HG02885 (cell line): ENCODE measurements around the gene TBCD.
"Not testable (repeated sequence)": the region's sequence is repeated elsewhere in the genome, so short reads cannot be mapped to it uniquely, and the experiment has no call there.

Source experiments
- ATAC-seq: cut with Tn5 transposase; IDR thresholded peaks from one replicate; pipeline ENCODE4 v1.9.1; 2021; ENCODE audit warnings: mild to moderate bottlenecking; ENCODE audit not compliant: unreplicated experiment, poor library complexity

TBCD gene

DNA sequence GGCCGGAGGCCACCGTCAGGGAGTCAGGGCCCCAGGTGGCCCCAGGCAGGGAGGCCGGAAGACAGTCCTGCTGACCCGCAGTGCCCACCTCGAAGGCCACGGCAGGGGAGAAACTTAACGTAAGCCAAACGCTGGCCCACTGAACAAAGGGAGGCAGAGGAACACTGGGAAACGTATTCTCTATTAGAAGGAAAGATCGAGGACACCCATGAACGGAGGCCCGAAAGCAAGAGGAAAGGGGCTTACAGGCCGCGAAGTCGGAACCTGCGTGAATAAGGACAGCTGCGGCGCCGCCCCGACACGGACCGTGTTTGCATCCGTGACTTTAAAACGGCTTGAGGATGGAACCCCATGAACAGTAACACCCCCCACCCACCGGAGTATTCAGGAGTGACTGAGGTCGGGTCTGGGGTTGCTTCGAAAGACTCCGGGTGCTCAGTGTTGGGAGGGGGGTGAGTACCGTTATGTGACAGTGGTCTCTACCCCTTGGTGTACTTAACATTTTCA lies 225.2 kb downstream of the TBCD start:
- ATAC-seq: no peak

DNA sequence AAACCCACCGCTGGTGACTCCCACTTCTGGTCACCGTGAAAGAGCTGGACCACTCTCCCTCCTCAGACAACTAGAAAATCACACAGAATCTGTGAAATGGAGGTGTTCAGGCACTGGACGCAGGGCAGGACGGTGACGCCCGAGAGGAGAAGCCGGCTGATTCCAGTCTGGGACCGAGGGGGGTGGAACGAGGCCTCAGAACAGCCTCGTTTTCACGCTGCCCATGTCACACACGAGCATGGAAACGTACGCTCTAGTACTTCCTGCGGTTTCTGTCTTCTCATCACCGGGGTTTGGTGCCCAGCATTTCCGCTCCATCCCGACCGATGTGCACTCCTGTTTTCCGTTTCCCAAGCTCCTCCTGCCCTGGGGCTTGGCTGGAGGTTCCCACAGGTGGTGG lies 225.7 kb downstream of the TBCD start:
- no peak for ATAC-seq

DNA sequence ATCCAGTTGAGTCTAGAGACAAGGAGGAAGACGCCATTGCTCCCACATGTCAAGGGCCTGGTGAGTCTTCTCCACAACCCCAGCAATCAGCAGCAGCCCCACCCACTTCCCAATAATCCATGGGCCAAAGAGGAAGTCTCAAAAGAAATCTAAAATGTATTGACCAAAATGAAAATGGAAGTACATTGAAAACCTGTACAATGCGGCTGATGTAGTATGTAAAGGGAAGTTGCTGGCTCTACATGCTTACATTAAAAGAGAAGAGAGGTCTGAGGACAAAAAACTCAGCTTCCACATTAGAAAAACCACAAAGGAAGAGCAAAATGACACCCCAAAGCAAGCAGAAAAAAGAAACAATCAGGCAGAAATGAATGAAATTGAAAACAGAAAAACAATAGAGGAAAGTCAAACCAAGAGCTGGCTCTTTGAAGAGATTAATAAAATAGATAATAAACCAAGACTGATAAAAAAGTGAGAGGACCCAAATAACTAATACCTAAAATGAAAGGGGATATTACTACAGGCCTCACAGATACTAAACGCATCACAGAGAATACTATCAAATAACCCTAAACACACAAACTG lies 227.0 kb downstream of the TBCD start:
- no peak for ATAC-seq

DNA sequence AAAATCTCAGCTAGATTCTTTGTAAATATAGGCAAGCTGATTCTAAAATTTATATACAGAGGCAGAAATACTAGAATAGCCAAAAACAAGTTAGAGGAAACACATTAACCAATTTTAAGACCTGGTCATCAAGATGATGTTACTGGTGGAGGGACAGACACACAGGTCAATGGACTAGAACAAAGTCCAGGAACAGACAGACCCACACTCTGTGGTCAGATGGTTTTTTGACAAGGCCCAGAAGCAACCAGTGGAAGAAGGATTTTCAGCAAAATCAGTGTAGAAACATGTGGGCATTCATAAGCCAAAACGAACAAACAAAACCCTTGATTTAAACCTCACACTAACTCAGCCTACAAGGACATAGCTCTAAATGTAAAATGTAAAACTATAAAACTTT lies 227.9 kb downstream of the TBCD start:
- no peak for ATAC-seq

DNA sequence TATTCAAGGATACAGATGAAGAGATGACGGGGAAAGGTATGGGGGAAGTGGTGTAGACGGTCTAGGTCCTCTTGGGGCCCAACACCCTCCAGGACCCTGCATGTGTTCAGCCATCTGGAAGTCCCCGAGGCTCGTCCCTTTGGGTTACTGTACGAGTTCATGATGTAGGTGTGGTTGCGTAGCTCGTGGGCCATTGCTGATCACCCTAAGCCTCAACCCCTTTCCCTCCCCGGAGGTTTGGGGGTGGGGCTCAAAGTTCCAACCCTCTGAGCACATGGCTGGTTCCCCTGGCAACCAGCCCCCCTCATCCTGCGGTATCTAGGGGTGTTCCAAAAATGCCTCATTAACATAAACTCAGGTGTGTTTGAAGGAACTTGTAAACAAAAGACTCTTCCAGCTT lies 228.8 kb downstream of the TBCD start:
- ATAC-seq: no peak

DNA sequence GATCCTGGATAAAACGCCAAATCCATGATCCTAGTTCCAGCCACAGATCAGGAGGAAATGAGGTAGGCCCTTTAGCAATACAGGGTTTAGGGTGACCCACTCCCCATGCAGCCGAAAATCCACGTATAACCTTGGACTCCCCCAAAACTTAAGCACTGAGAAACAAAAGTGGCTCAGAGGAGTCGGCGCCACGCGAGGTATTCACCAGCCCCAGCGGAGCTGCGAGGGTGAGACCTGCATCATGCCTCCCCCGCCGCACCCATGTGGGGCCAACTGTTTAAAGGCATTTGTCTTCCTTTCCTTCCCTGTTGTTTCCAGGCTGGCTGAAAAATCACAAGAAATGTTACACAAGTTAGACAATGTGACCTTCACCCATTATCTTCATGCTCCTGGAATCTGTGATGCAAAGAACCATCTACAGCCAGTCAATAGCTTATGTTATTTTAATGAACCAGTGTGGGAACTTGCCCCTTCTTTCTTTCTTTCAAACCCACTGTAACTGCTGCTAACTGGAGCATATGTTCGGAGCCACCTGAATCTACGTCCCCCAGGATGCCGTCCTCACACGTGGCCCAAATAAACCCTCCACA lies 229.4 kb downstream of the TBCD start:
- no peak for ATAC-seq

DNA sequence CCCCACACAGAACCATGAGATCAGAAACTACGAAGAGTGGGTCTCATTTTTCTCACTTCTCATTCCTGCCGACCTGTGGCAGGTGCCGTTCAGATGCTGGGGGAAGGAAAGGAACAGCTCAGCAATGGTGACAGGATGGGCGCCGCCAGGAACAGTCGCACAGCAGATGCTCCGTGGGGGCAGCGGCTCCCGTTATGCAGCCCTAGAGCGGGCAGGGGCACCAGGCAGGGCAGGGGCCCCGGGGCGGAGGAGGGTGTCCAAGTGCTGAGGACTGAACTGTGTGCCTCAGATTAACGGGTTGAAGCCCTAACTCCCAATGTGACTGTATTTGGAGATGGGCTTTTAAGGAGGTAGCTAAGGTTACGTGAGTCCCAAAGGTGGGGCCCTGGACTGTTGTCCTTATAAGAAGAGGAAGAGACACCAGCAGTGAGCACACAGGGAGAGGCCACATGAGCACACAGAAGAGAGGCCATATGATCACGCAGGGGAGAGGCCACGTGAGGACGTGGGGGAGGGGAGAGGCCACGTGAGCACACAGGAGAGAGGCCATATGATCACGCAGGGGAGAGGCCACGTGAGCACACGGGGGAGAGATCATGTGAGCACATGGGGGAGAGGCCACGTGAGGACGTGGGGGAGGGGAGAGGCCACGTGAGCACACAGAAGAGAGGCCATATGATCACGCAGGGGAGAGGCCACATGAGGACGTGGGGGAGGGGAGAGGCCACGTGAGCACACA lies 231.8 kb downstream of the TBCD start:
- ATAC-seq: no peak

DNA sequence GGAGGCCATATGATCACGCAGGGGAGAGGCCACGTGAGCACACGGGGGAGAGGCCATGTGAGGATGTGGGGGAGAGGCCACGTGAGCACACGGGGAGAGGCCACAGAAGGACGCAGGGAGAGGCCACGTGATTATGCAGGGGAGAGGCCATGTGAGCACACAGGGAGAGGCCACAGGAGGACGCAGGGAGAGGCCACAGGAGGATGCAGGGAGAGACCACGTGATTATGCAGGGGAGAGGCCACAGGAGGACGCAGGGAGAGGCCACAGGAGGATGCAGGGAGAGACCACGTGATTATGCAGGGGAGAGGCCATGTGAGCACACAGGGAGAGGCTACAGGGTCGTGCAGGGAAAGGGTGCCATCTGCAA lies 232.4 kb downstream of the TBCD start:
- ATAC-seq: not testable (repeated sequence)

DNA sequence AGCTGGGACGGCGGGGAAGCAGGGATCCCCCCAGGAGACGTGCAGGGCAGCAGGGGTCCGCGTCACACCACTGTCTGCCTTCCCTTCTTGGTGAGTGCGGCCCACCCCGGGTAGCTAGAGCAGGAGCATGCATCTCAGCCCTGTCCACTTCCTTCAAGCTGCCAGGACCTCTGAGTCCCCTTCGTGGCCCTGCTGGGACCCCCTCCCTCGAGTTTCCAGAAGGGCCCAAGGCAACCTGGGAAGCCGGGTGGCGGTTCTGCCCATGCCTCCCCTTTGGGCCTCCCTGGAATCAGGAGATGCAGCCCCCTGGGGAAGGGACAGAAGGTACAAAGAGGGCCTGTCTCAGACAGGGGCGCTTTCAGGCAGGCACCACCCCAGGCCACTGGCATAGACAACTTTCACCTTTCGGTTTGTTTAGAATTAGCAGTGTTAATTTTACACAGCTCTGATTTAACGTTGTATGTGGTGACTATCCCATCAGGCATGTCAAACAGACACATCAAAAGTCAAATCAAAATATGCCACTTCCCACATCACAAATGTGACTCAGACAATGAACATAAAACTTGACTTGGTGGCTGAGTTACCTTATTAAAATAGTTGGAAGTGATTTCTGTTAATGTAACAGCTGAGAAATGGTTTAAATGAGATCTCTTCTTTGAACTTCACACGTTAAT lies 233.0 kb downstream of the TBCD start:
- no peak for ATAC-seq

DNA sequence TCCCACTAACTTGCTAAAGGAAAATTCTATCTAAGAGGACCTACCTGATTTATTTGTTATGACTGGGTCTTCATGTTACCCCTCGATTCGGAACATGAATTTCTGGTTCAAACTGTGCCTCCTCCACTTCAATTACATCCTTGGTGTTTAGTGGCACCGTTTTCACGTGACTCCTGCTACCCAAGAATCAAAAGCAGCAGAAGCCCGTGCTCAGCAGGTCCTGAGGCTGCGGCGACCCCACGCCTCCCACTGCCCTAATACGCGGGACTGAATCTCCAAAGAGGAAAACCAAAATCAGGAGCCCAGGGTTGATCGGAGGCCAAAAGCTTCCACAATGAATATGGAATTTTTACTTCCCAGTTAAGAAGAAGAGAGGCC lies 233.6 kb downstream of the TBCD start:
- no peak for ATAC-seq

DNA sequence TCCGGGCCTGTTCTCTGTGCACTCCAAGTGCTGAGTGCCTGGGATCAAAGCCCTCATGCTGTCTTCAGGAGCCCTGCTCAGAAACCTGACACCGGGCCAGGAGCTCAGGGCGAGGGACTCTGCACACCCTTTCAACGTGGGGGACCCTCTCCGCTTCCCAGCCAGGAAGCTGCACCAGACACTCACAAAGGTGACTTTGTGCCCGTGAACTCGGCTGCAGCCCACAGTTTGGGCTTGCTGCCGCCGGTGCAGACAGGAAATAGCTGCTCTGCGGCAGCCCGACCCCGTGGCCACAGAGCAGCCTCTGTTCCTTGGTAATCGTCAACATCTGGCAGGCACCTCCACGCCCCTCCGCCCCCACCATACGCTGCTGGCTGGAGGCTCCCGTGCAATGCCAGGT lies 234.1 kb downstream of the TBCD start:
- no peak for ATAC-seq

DNA sequence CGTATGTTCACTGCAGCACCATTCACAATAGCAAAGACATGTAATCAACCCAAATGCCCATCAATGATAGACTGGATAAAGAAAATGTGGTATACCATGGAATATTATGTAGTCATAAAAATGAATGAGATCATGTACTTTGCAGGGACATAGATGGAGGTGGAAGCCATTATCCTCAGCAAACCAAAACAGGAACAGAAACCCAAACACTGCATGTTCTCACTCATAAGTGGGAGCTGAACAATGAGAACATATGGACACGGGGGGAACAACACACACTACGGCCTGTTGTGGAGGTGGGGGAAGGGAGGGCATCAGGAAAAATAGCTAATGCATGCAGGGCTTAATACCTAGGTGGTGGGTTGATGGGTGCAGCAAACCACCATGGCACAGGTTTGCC lies 237.2 kb downstream of the TBCD start:
- not testable (repeated sequence) for ATAC-seq

DNA sequence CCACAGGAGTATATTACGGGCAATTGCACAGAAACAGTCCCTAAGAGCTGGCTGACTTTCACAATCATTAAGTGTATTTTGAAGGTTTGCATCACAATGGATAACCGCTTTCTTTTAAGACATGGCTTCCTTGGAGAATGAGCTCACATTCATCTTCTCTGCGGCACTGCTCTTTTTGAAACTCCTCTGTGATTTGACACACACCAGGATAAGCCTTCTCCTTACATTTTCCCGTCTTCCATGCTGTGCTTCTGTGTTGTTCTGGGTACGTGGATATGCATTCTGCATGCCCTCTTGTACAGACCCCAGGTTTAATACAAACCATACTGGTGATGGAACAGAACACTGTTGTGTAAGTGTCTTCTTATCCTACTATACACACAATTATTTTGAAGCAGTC lies 238.0 kb downstream of the TBCD start:
- ATAC-seq: no peak

DNA sequence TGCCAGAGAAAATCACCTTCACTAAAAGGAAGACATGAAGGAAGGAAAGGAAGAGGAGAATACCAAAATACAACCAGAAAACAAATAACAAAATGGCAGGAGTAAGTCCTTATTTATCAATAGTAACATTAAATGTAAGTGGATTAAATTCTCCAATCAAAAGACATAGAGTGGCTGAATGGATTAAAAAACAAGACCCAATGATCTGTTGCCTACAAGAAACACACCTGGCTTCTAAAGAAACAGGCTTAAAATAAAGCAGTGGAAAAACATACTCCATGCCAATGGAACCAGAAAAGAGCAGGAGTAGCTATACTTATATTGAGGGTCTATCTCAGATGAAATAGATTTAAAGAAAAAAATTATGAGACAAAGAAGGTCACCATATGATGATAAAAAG lies 241.1 kb downstream of the TBCD start:
- no peak for ATAC-seq
